ENCODE data around the gene RRAS. TPM values are rescaled to one million over a fixed set of nuclear protein-coding genes. Genes with fewer than 3 reads are reported as not detected.

RRAS gene
- total and polyA plus RNA-seq, 2 of the 4 experiments (the other 2 are of a cell fraction) = 50.2 to 241 TPM

DNA sequence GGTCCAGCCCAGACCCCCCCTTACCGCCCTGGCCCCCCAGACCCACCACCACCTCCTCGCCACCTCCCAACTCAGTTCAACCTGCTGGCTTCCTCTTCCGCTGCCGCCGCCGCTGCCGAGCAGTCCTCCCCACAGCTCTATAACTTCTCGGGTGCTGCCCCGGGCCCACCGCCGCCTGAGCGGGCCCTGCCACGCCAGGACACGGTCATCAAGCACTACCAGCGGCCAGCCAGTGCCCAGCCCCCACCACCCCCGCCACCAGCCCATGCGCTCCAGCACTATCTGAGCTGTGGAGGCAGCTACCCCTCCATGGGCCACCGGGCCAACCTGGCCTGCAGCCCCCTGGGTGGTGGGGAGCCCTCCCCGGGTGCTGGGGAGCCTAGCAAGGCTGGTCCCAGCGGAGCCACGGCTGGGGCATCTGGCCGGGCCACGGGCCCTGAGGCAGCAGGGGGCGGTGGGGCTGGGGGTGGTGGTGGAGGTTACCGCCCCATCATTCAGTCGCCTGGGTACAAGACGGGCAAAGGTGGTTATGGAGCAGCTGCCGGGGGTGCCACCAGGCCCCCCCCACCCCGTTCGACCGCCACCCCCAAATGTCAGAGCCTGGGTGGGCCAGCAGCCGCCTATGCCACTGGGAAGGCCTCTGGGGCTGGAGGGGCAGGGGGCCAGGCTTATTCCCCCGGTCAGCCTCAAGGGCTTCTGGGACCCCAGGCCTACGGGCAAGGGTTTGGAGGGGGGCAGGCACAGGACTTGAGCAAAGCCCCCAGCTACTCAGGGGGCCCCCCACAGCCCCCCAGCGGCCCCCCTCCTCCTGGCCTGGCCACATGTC lies 44.7 kb downstream of the RRAS start:
- Histone ChIP-seq H3K18ac (ENCODE audit: low read depth, low read length) (no peak overlapping the region), H2BK15ac (ENCODE audit: low read depth, low read length) (no peak overlapping the region), H4K20me1 (ENCODE audit: insufficient read depth, low read length) (peaks cover 39% of the 10 kb centered on the region), H3K4me2 (ENCODE audit: low read depth, low read length) (no peak overlapping the region), H3K9me3 (ENCODE audit: control insufficient read depth, insufficient read depth, low read length) (no peaks in the 10 kb centered on the region), H3K27ac (ENCODE audit: insufficient read depth, low read length) (no peak overlapping the region), H3K23ac (ENCODE audit: low read depth, low read length) (no peak overlapping the region), H2BK120ac (ENCODE audit: low read depth, low read length) (no peak overlapping the region), H3K79me1 (ENCODE audit: low read depth in 1 of 2, low read length in 2 of 2) (peaks cover 16 to 44% of the 10 kb centered on the region in 2 experiments), H3K27me3 (ENCODE audit: control insufficient read depth, insufficient read depth, low read length) (no peaks in the 10 kb centered on the region), H3K9ac (ENCODE audit: low read depth, low read length) (no peak overlapping the region), H3K9me1 (ENCODE audit: insufficient read depth, low read length) (peaks cover 3% of the 10 kb centered on the region; the same call in 1 of the 2 replicates), H3K14ac (replicated peaks; ENCODE audit: low read depth, low read length) (no peak overlapping the region), H3K4me1 (ENCODE audit: control insufficient read depth, insufficient read depth, low read length) (peaks cover 7% of the 10 kb centered on the region; the same call in 1 of the 2 replicates), H2AK5ac (ENCODE audit: low read depth, low read length) (no peak overlapping the region), H2BK20ac (ENCODE audit: low read depth, low read length) (no peak overlapping the region), H4K5ac (ENCODE audit: low read depth, low read length) (no peak overlapping the region), H2AK9ac (replicated peaks; ENCODE audit: low read depth, low read length, poor library complexity) (no peak overlapping the region), H4K8ac (ENCODE audit: low read depth in 2 of 2, low read length in 2 of 2) (no peak overlapping the region), H3K4ac (ENCODE audit: low read depth, low read length) (no peak overlapping the region), H3K36me3 (ENCODE audit: control insufficient read depth, insufficient read depth, low read length) (peaks cover 48% of the 10 kb centered on the region), H2AFZ (replicated peaks; ENCODE audit: low read length, poor library complexity) (no peak overlapping the region), H3K4me3 (ENCODE audit: insufficient read depth, low read depth, low read length) (no peak overlapping the region), H4K91ac (ENCODE audit: insufficient read depth, low read depth, low read length) (no peak overlapping the region), H2BK5ac (ENCODE audit: low read depth, low read length, poor library complexity, severe bottlenecking) (no peak overlapping the region), H3K56ac (ENCODE audit: extremely low read depth, insufficient read depth, low read length) (no peak overlapping the region)
- no peak for ATAC-seq (ENCODE audit: low read depth)
- in situ Hi-C loops (cut with MboI; ENCODE audit: low sequenced_read_pairs) = no loop called here
- ChIA-PET POLR2A (ENCODE audit: unreplicated experiment) (no interaction called here), CTCF (no interaction called here)
- dilution Hi-C loops (cut with HindIII; ENCODE audit: low sequenced_read_pairs, unreplicated experiment) = no loop called here
- WGBS, 2 experiments (ENCODE audit: extremely low coverage in 2 of 2, insufficient read length in 1 of 2) = 93% methylated on average over 13 of the region's 35 CpGs; no CpG with 5 or more reads in 1 of the 2 experiments
- no TSS peak for BruUV-seq (replicated peaks)
- intact Hi-C loops (cut with micrococcal nuclease) = loop anchor here (5.0 kb wide), 1 partner anchor 82 kb away; the partner anchor contains the start of gene PRMT1
- DNase-seq = no peak
- no peak for TF ChIP-seq FOS (IDR thresholded peaks at IDR 0.05; ENCODE audit: low read depth, low read length)
- no peak for TF ChIP-seq SMC3 (IDR thresholded peaks at IDR 0.05; ENCODE audit: low read depth, low read length)
- TF ChIP-seq RAD21 (IDR thresholded peaks at IDR 0.05; ENCODE audit: low read length) = no peak
- TF ChIP-seq, protein P1, sequence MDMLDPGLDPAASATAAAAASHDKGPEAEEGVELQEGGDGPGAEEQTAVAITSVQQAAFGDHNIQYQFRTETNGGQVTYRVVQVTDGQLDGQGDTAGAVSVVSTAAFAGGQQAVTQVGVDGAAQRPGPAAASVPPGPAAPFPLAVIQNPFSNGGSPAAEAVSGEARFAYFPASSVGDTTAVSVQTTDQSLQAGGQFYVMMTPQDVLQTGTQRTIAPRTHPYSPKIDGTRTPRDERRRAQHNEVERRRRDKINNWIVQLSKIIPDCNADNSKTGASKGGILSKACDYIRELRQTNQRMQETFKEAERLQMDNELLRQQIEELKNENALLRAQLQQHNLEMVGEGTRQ (IDR thresholded peaks at IDR 0.05; ENCODE audit: low read depth, low read length) = no peak
- no peak for TF ChIP-seq CEBPB (IDR thresholded peaks at IDR 0.05; ENCODE audit: low read depth, low read length)
- no peak for TF ChIP-seq BHLHE40 (IDR thresholded peaks at IDR 0.05; ENCODE audit: low read depth, low read length)
- TF ChIP-seq NFE2L2 (IDR thresholded peaks at IDR 0.05; ENCODE audit: low read depth, low read length) = no peak
- no peak for TF ChIP-seq MXI1 (IDR thresholded peaks at IDR 0.05; ENCODE audit: borderline replicate concordance, low read depth, low read length)
- no peak for TF ChIP-seq POLR2A (IDR thresholded peaks at IDR 0.05; ENCODE audit: low read depth, low read length)
- TF ChIP-seq, protein P2, sequence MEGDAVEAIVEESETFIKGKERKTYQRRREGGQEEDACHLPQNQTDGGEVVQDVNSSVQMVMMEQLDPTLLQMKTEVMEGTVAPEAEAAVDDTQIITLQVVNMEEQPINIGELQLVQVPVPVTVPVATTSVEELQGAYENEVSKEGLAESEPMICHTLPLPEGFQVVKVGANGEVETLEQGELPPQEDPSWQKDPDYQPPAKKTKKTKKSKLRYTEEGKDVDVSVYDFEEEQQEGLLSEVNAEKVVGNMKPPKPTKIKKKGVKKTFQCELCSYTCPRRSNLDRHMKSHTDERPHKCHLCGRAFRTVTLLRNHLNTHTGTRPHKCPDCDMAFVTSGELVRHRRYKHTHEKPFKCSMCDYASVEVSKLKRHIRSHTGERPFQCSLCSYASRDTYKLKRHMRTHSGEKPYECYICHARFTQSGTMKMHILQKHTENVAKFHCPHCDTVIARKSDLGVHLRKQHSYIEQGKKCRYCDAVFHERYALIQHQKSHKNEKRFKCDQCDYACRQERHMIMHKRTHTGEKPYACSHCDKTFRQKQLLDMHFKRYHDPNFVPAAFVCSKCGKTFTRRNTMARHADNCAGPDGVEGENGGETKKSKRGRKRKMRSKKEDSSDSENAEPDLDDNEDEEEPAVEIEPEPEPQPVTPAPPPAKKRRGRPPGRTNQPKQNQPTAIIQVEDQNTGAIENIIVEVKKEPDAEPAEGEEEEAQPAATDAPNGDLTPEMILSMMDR (conservative IDR thresholded peaks at IDR 0.05; ENCODE audit: low read depth, low read length) = no peak
- no peak for TF ChIP-seq MAZ (IDR thresholded peaks at IDR 0.05; ENCODE audit: borderline replicate concordance, low read depth, low read length)
- TF ChIP-seq, protein P3, sequence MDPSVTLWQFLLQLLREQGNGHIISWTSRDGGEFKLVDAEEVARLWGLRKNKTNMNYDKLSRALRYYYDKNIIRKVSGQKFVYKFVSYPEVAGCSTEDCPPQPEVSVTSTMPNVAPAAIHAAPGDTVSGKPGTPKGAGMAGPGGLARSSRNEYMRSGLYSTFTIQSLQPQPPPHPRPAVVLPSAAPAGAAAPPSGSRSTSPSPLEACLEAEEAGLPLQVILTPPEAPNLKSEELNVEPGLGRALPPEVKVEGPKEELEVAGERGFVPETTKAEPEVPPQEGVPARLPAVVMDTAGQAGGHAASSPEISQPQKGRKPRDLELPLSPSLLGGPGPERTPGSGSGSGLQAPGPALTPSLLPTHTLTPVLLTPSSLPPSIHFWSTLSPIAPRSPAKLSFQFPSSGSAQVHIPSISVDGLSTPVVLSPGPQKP (IDR thresholded peaks at IDR 0.05; ENCODE audit: borderline replicate concordance, low read depth, low read length) = no peak

Data from IMR-90 (cell line).